Stimulated activated naive CD8-positive, alpha-beta T cell treated with anti-CD3 and anti-CD28 coated beads, Interleukin-15, Interleukin-2, amounts not matched to agents 100 ng/mL and 50 ng/mL, for 24 hours (primary cell): ENCODE measurements around the gene FAT2.
"Not testable (repeated sequence)": the region's sequence is repeated elsewhere in the genome, so short reads cannot be mapped to it uniquely, and the experiment has no call there.

Source experiments
- H3K27ac Mint-ChIP-seq: one replicate; pipeline ENCODE4 v1.8.0; 2021; ENCODE audit warnings: mild to moderate bottlenecking, mixed read lengths
- H3K27me3 Mint-ChIP-seq: one replicate; pipeline ENCODE4 v1.8.0; 2021; ENCODE audit warnings: mixed read lengths
- H3K36me3 Mint-ChIP-seq: one replicate; pipeline ENCODE4 v1.8.0; 2021; ENCODE audit warnings: low read depth, mixed read lengths
- H3K4me1 Mint-ChIP-seq: one replicate; pipeline ENCODE4 v1.8.0; 2021; ENCODE audit warnings: low read depth, mixed read lengths
- H3K4me3 Mint-ChIP-seq: one replicate; pipeline ENCODE4 v1.8.0; 2021; ENCODE audit warnings: mild to moderate bottlenecking, mixed read lengths
- H3K9me3 Mint-ChIP-seq: one replicate; pipeline ENCODE4 v1.8.0; 2021; ENCODE audit warnings: mixed read lengths

FAT2 gene

GRCh38 chr5:151600069-151600665 lies 9.0 kb upstream of the FAT2 start:
- no peaks in the 10 kb centered on the region for H3K27me3 Mint-ChIP-seq
- no peaks in the 10 kb centered on the region for H3K36me3 Mint-ChIP-seq
- H3K27ac Mint-ChIP-seq: no peak overlapping the region
- H3K9me3 Mint-ChIP-seq: no peaks in the 10 kb centered on the region
- no peaks in the 10 kb centered on the region for H3K4me1 Mint-ChIP-seq
- no peak overlapping the region for H3K4me3 Mint-ChIP-seq

- Mint-ChIP-seq H3K27ac (no peak overlapping the region), H3K9me3 (no peaks in the 10 kb centered on the region), H3K36me3 (no peaks in the 10 kb centered on the region), H3K27me3 (no peaks in the 10 kb centered on the region), H3K4me1 (no peaks in the 10 kb centered on the region), H3K4me3 (no peak overlapping the region)
Measured at GRCh38 chr5:151598984-151599383, 7.9 kb upstream of the FAT2 start.

- no peak overlapping the region for H3K4me3 Mint-ChIP-seq
- H3K9me3 Mint-ChIP-seq: no peaks in the 10 kb centered on the region
- no peaks in the 10 kb centered on the region for H3K27me3 Mint-ChIP-seq
- no peak overlapping the region for H3K27ac Mint-ChIP-seq
- no peaks in the 10 kb centered on the region for H3K4me1 Mint-ChIP-seq
- H3K36me3 Mint-ChIP-seq: no peaks in the 10 kb centered on the region
Measured at GRCh38 chr5:151598549-151598948, 7.4 kb upstream of the FAT2 start.

- H3K27me3 Mint-ChIP-seq: no peaks in the 10 kb centered on the region
- no peaks in the 10 kb centered on the region for H3K4me1 Mint-ChIP-seq
- H3K36me3 Mint-ChIP-seq: no peaks in the 10 kb centered on the region
- H3K27ac Mint-ChIP-seq: no peak overlapping the region
- no peaks in the 10 kb centered on the region for H3K9me3 Mint-ChIP-seq
- no peak overlapping the region for H3K4me3 Mint-ChIP-seq
Measured at GRCh38 chr5:151597749-151598148, 6.6 kb upstream of the FAT2 start.

- Mint-ChIP-seq H3K4me1 (no peaks in the 10 kb centered on the region), H3K27me3 (no peaks in the 10 kb centered on the region), H3K36me3 (no peaks in the 10 kb centered on the region), H3K27ac (no peak overlapping the region), H3K9me3 (no peaks in the 10 kb centered on the region), H3K4me3 (no peak overlapping the region)
Measured at GRCh38 chr5:151596828-151597539, 5.9 kb upstream of the FAT2 start.

- Mint-ChIP-seq H3K27ac (no peak overlapping the region), H3K9me3 (no peaks in the 10 kb centered on the region), H3K4me3 (no peak overlapping the region), H3K27me3 (no peaks in the 10 kb centered on the region), H3K36me3 (no peaks in the 10 kb centered on the region), H3K4me1 (no peaks in the 10 kb centered on the region)
Measured at GRCh38 chr5:151595411-151595826, 4.3 kb upstream of the FAT2 start.

- Mint-ChIP-seq H3K27ac (no peak overlapping the region), H3K27me3 (no peaks in the 10 kb centered on the region), H3K36me3 (no peaks in the 10 kb centered on the region), H3K9me3 (no peaks in the 10 kb centered on the region), H3K4me3 (no peak overlapping the region), H3K4me1 (no peaks in the 10 kb centered on the region)
Measured at GRCh38 chr5:151592855-151593408, 1.8 kb upstream of the FAT2 start.

GRCh38 chr5:151589878-151590570 lies 1.1 kb downstream of the FAT2 start:
- no peaks in the 10 kb centered on the region for H3K36me3 Mint-ChIP-seq
- H3K4me3 Mint-ChIP-seq: no peak overlapping the region
- no peaks in the 10 kb centered on the region for H3K9me3 Mint-ChIP-seq
- no peaks in the 10 kb centered on the region for H3K27me3 Mint-ChIP-seq
- no peaks in the 10 kb centered on the region for H3K4me1 Mint-ChIP-seq
- H3K27ac Mint-ChIP-seq: no peak overlapping the region

GRCh38 chr5:151587796-151588555 lies 3.2 kb downstream of the FAT2 start:
- Mint-ChIP-seq H3K36me3 (no peaks in the 10 kb centered on the region), H3K27me3 (no peaks in the 10 kb centered on the region), H3K9me3 (no peaks in the 10 kb centered on the region), H3K4me3 (no peak overlapping the region), H3K4me1 (no peaks in the 10 kb centered on the region), H3K27ac (no peak overlapping the region)

- no peaks in the 10 kb centered on the region for H3K4me1 Mint-ChIP-seq
- no peaks in the 10 kb centered on the region for H3K27me3 Mint-ChIP-seq
- no peak overlapping the region for H3K4me3 Mint-ChIP-seq
- H3K36me3 Mint-ChIP-seq: no peaks in the 10 kb centered on the region
- H3K27ac Mint-ChIP-seq: no peak overlapping the region
- H3K9me3 Mint-ChIP-seq: no peaks in the 10 kb centered on the region
Measured at GRCh38 chr5:151585970-151586369, 5.2 kb downstream of the FAT2 start.

- not testable (repeated sequence) for H3K27me3 Mint-ChIP-seq, H3K36me3 Mint-ChIP-seq, H3K9me3 Mint-ChIP-seq, H3K4me1 Mint-ChIP-seq, H3K27ac Mint-ChIP-seq, H3K4me3 Mint-ChIP-seq
Measured at GRCh38 chr5:151585344-151585743, 5.8 kb downstream of the FAT2 start.

- Mint-ChIP-seq H3K27ac (no peak overlapping the region), H3K9me3 (no peaks in the 10 kb centered on the region), H3K36me3 (no peaks in the 10 kb centered on the region), H3K4me3 (no peak overlapping the region), H3K4me1 (no peaks in the 10 kb centered on the region), H3K27me3 (no peaks in the 10 kb centered on the region)
Measured at GRCh38 chr5:151584057-151584937, 6.8 kb downstream of the FAT2 start.

GRCh38 chr5:151581812-151582583 lies 9.1 kb downstream of the FAT2 start:
- Mint-ChIP-seq H3K27me3 (no peaks in the 10 kb centered on the region), H3K4me3 (no peak overlapping the region), H3K9me3 (no peaks in the 10 kb centered on the region), H3K4me1 (peaks cover 18% of the 10 kb centered on the region), H3K27ac (no peak overlapping the region), H3K36me3 (no peaks in the 10 kb centered on the region)
